Myocyte (in vitro differentiated cells): ENCODE data around the gene ATG7. TPM values are rescaled to one million over a fixed set of nuclear protein-coding genes. Genes with fewer than 3 reads are reported as not detected.
"Not testable (repeated sequence)": the region's sequence is repeated elsewhere in the genome, so short reads cannot be mapped to it uniquely, and the experiment has no call there.

ENCODE experiments used
- DNase-seq: peaks from one replicate; pipeline ENCODE4 v3.0.0-alpha.2; 2012; ENCODE audit warnings: low read depth
- total RNA-seq: library from RNA; depleted of rRNA; stranded (reverse); fragments of >200 nt; gene quantifications from 2 replicates; pipeline ENCODE4 v1.2.3, GENCODE V29; 2014

ATG7 gene
- total RNA-seq, 1 donor from 2014 or later: 24.3 TPM

GRCh38 chr3:11499144-11499543, 226.9 kb downstream of the ATG7 start:
- DNase-seq: peak; percentile 67

GRCh38 chr3:11502413-11502812, 230.2 kb downstream of the ATG7 start:
- not testable (repeated sequence) for DNase-seq

- DNase-seq: no peak
These were observed 235.5 kb downstream of the ATG7 start for GRCh38 chr3:11507719-11508118.

- DNase-seq: no peak
These were observed 236.4 kb downstream of the ATG7 start for GRCh38 chr3:11508346-11509172.

GRCh38 chr3:11509173-11510000, 237.2 kb downstream of the ATG7 start:
- peak; percentile 71 for DNase-seq

GRCh38 chr3:11510001-11510340, 237.8 kb downstream of the ATG7 start:
- no peak for DNase-seq

- DNase-seq: no peak
These were observed 238.2 kb downstream of the ATG7 start for GRCh38 chr3:11510356-11510755.

GRCh38 chr3:11511606-11512005, 239.4 kb downstream of the ATG7 start:
- not testable (repeated sequence) for DNase-seq

GRCh38 chr3:11513125-11513816, 241.1 kb downstream of the ATG7 start:
- not testable (repeated sequence) for DNase-seq

GRCh38 chr3:11513817-11514135, 241.6 kb downstream of the ATG7 start:
- DNase-seq: no peak

- peak; percentile 86 for DNase-seq
These were observed 242.1 kb downstream of the ATG7 start for GRCh38 chr3:11514191-11514821.

- DNase-seq: no peak
These were observed 245.4 kb downstream of the ATG7 start for GRCh38 chr3:11517601-11518000.

- no peak for DNase-seq
These were observed 249.0 kb downstream of the ATG7 start for GRCh38 chr3:11521167-11521566.

GRCh38 chr3:11522398-11522715, 250.2 kb downstream of the ATG7 start:
- DNase-seq: no peak

- DNase-seq: no peak
These were observed 250.9 kb downstream of the ATG7 start for GRCh38 chr3:11522953-11523571.

GRCh38 chr3:11523572-11524101, 251.4 kb downstream of the ATG7 start:
- DNase-seq: no peak

- not testable (repeated sequence) for DNase-seq
These were observed 253.9 kb downstream of the ATG7 start for GRCh38 chr3:11526121-11526520.

- no peak for DNase-seq
These were observed 257.1 kb downstream of the ATG7 start for GRCh38 chr3:11529281-11529680.

GRCh38 chr3:11530153-11530721, 258.0 kb downstream of the ATG7 start:
- DNase-seq: peak; percentile 38

- DNase-seq: no peak
These were observed 260.8 kb downstream of the ATG7 start for GRCh38 chr3:11532931-11533391.
